ENCODE results near the gene NOS1. TPM values are rescaled to one million over a fixed set of nuclear protein-coding genes. Genes with fewer than 3 reads are reported as not detected.

NOS1 gene
- total RNA-seq, 1 experiment from 2014 or later, result not detected

DNA sequence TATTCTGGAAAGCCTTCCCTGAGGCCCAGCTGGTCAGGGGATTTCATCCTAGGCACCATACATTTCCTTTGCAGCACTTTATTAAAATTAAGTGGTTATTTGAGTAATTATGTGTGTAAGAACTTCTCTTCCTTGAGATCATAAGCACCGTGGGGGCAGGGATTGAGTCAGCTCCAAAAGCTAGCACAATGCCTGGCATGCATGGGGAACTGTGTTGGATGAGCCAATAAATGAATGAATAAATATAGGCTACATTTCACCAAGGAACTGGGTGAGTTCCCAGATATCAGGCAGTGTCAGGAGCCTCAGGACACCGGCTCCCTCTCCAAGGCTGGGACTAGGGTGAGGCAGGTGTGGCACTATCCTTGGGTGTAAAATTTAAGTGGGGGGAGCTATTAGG lies 88.3 kb downstream of the NOS1 start:
- TF ChIP-seq, protein P1, sequence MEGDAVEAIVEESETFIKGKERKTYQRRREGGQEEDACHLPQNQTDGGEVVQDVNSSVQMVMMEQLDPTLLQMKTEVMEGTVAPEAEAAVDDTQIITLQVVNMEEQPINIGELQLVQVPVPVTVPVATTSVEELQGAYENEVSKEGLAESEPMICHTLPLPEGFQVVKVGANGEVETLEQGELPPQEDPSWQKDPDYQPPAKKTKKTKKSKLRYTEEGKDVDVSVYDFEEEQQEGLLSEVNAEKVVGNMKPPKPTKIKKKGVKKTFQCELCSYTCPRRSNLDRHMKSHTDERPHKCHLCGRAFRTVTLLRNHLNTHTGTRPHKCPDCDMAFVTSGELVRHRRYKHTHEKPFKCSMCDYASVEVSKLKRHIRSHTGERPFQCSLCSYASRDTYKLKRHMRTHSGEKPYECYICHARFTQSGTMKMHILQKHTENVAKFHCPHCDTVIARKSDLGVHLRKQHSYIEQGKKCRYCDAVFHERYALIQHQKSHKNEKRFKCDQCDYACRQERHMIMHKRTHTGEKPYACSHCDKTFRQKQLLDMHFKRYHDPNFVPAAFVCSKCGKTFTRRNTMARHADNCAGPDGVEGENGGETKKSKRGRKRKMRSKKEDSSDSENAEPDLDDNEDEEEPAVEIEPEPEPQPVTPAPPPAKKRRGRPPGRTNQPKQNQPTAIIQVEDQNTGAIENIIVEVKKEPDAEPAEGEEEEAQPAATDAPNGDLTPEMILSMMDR (IDR thresholded peaks at IDR 0.05; ENCODE audit: insufficient read depth in 1 of 2, low read depth in 1 of 2, low read length in 1 of 2, severe bottlenecking in 1 of 2, unreplicated experiment in 1 of 2), result no peak
- H3K27ac Mint-ChIP-seq (ENCODE audit: unreplicated experiment), result no peak overlapping the region
- no peak overlapping the region for H3K4me3 ChIP-seq (ENCODE audit: low read depth, low read length)
- ChIA-PET POLR2A (no interaction called here), CTCF (no interaction called here)
- no peak overlapping the region for H3K4me3 Mint-ChIP-seq (ENCODE audit: unreplicated experiment)
- no peak for DNase-seq
- H3K4me1 Mint-ChIP-seq (ENCODE audit: low read depth, unreplicated experiment), result no peaks in the 10 kb centered on the region
- BruUV-seq (replicated peaks), result no TSS peak
- no peaks in the 10 kb centered on the region for H3K9me3 ChIP-seq
- no peaks in the 10 kb centered on the region for H3K4me1 ChIP-seq
- H3K27me3 ChIP-seq (replicated peaks; ENCODE audit: control insufficient read depth, insufficient read depth, low read length), result no peaks in the 10 kb centered on the region
- intact Hi-C loops (cut with micrococcal nuclease; ENCODE audit: unreplicated experiment), result no loop called here
- H3K9me3 Mint-ChIP-seq (ENCODE audit: unreplicated experiment), result no peaks in the 10 kb centered on the region
- H3K27me3 Mint-ChIP-seq (ENCODE audit: insufficient read depth, unreplicated experiment), result peaks cover 20% of the 10 kb centered on the region
- H3K36me3 ChIP-seq (ENCODE audit: control insufficient read depth, insufficient read depth, low read length), result no peaks in the 10 kb centered on the region
- no peaks in the 10 kb centered on the region for H3K36me3 Mint-ChIP-seq (ENCODE audit: insufficient read depth, unreplicated experiment)

DNA sequence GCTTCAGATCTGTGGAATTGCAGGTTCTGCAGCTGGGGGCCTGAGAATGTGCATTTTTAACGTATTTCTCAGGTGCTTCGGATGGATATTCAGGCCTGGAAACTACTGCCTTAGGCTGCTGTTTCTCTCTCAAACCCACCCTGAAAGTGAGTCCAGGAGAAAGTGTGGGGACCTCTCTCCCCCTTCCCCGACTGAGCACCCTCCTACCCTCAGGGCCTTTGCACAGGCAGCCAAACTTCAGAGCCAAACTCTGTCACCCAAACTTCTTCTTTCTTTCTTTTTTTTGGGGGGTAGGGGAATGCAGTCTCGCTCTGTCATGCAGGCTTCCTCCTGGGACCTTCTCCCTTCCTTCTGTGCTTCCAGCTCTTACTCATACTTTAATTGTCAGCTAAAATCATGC lies 88.7 kb downstream of the NOS1 start:
- no peaks in the 10 kb centered on the region for H3K9me3 ChIP-seq
- Mint-ChIP-seq H3K27me3 (ENCODE audit: insufficient read depth, unreplicated experiment) (peaks cover 20% of the 10 kb centered on the region), H3K27ac (ENCODE audit: unreplicated experiment) (no peak overlapping the region), H3K9me3 (ENCODE audit: unreplicated experiment) (no peaks in the 10 kb centered on the region), H3K4me3 (ENCODE audit: unreplicated experiment) (no peak overlapping the region), H3K4me1 (ENCODE audit: low read depth, unreplicated experiment) (no peaks in the 10 kb centered on the region), H3K36me3 (ENCODE audit: insufficient read depth, unreplicated experiment) (no peaks in the 10 kb centered on the region)
- H3K4me1 ChIP-seq, result no peaks in the 10 kb centered on the region
- ChIA-PET CTCF (no interaction called here), POLR2A (no interaction called here)
- TF ChIP-seq, protein P1 (IDR thresholded peaks at IDR 0.05; ENCODE audit: insufficient read depth in 1 of 2, low read depth in 1 of 2, low read length in 1 of 2, severe bottlenecking in 1 of 2, unreplicated experiment in 1 of 2), result no peak
- DNase-seq, result no peak
- no peaks in the 10 kb centered on the region for H3K27me3 ChIP-seq (replicated peaks; ENCODE audit: control insufficient read depth, insufficient read depth, low read length)
- H3K4me3 ChIP-seq (ENCODE audit: low read depth, low read length), result no peak overlapping the region
- intact Hi-C loops (cut with micrococcal nuclease; ENCODE audit: unreplicated experiment), result no loop called here
- no peaks in the 10 kb centered on the region for H3K36me3 ChIP-seq (ENCODE audit: control insufficient read depth, insufficient read depth, low read length)
- BruUV-seq (replicated peaks), result no TSS peak

GRCh38 chr12:117262749-117263148 lies 98.7 kb downstream of the NOS1 start:
- H3K4me1 ChIP-seq, result no peaks in the 10 kb centered on the region
- Mint-ChIP-seq H3K27ac (ENCODE audit: unreplicated experiment) (no peak overlapping the region), H3K9me3 (ENCODE audit: unreplicated experiment) (no peaks in the 10 kb centered on the region), H3K4me1 (ENCODE audit: low read depth, unreplicated experiment) (no peaks in the 10 kb centered on the region), H3K27me3 (ENCODE audit: insufficient read depth, unreplicated experiment) (peaks cover 15% of the 10 kb centered on the region), H3K36me3 (ENCODE audit: insufficient read depth, unreplicated experiment) (no peaks in the 10 kb centered on the region), H3K4me3 (ENCODE audit: unreplicated experiment) (no peak overlapping the region)
- TF ChIP-seq, protein P1 (IDR thresholded peaks at IDR 0.05; ENCODE audit: insufficient read depth in 1 of 2, low read depth in 1 of 2, low read length in 1 of 2, severe bottlenecking in 1 of 2, unreplicated experiment in 1 of 2), result no peak
- intact Hi-C loops (cut with micrococcal nuclease; ENCODE audit: unreplicated experiment), result no loop called here
- no TSS peak for BruUV-seq (replicated peaks)
- no peaks in the 10 kb centered on the region for H3K27me3 ChIP-seq (replicated peaks; ENCODE audit: control insufficient read depth, insufficient read depth, low read length)
- no peaks in the 10 kb centered on the region for H3K9me3 ChIP-seq
- no peaks in the 10 kb centered on the region for H3K36me3 ChIP-seq (ENCODE audit: control insufficient read depth, insufficient read depth, low read length)
- DNase-seq, result no peak
- POLR2A ChIA-PET, result no interaction called here
- H3K4me3 ChIP-seq (ENCODE audit: low read depth, low read length), result no peak overlapping the region
- CTCF ChIA-PET, result no interaction called here
